SK-N-SH treated with all-trans-retinoic acid at 6 μM for 48 hours (cell line): ENCODE data around the gene CD248.
A peak's percentile ranks its signal among the peaks of the same experiment; 100 is the strongest.

Experiments
- ATAC-seq: fragments of 200-7000 bp; cut with Tn5 transposase; 3 replicates; pipeline ENCODE4 v1.9.1; 2020; ENCODE audit warnings: mild to moderate bottlenecking, moderate library complexity
- ARNTL ChIP-seq: fragments of 450-650 bp; formaldehyde crosslinking; IDR thresholded peaks from 2 replicates; pipeline ENCODE4 v1.5.0; 2020; ENCODE audit warnings: low read depth, mild to moderate bottlenecking, moderate library complexity, borderline replicate concordance
- BACH2 ChIP-seq: fragments of 250-450 bp; sonication (Bioruptor Pico); IDR thresholded peaks from 2 replicates; pipeline ENCODE4 v1.9.0; 2021; ENCODE audit warnings: mild to moderate bottlenecking, borderline replicate concordance
- CREB5 ChIP-seq: fragments of 250-450 bp; sonication (Bioruptor Pico); IDR thresholded peaks from 2 replicates; pipeline ENCODE4 v1.5.1; 2020; ENCODE audit warnings: low read depth, mild to moderate bottlenecking, moderate library complexity
- CSDC2 ChIP-seq: fragments of 250-450 bp; sonication (Bioruptor Pico); IDR thresholded peaks from 2 replicates; pipeline ENCODE4 v1.5.0; 2020; ENCODE audit warnings: mild to moderate bottlenecking, moderate library complexity
- CSRNP3 ChIP-seq: fragments of 250-450 bp; sonication (Bioruptor Pico); IDR thresholded peaks from 2 replicates; pipeline ENCODE4 v1.5.1; 2021; ENCODE audit warnings: mild to moderate bottlenecking, moderate library complexity
- ESRRG ChIP-seq: fragments of 250-450 bp; sonication (Bioruptor Pico); IDR thresholded peaks from 2 replicates; pipeline ENCODE4 v1.6.1; 2021; ENCODE audit warnings: mild to moderate bottlenecking
- GLIS3 ChIP-seq: fragments of 250-450 bp; sonication (Bioruptor Pico); IDR thresholded peaks from 2 replicates; pipeline ENCODE4 v1.5.0; 2020; ENCODE audit warnings: mild to moderate bottlenecking, moderate library complexity
- ISL1 ChIP-seq: fragments of 250-450 bp; sonication (Bioruptor Pico); IDR thresholded peaks from 2 replicates; pipeline ENCODE4 v2.1.2; 2022; ENCODE audit warnings: mild to moderate bottlenecking, moderate library complexity
- OSR1 ChIP-seq: fragments of 250-450 bp; sonication (Bioruptor Pico); IDR thresholded peaks from 2 replicates; pipeline ENCODE4 v1.8.0; 2022; ENCODE audit warnings: moderate library complexity, mild to moderate bottlenecking, inconsistent platforms
- PATZ1 ChIP-seq: fragments of 250-450 bp; sonication (Bioruptor Pico); IDR thresholded peaks from 2 replicates; pipeline ENCODE4 v1.8.0; 2020; ENCODE audit warnings: mild to moderate bottlenecking, moderate library complexity, borderline replicate concordance
- POU6F1 ChIP-seq: fragments of 250-450 bp; sonication (Bioruptor Pico); IDR thresholded peaks from 2 replicates; pipeline ENCODE4 v1.8.0; 2021; ENCODE audit warnings: low read depth, mild to moderate bottlenecking, moderate library complexity, borderline replicate concordance
- PPARA ChIP-seq: fragments of 250-450 bp; sonication (Bioruptor Pico); IDR thresholded peaks from 2 replicates; pipeline ENCODE4 v1.5.0; 2020; ENCODE audit warnings: mild to moderate bottlenecking, borderline replicate concordance
- SNAI2 ChIP-seq: fragments of 250-450 bp; sonication (Bioruptor Pico); IDR thresholded peaks from 2 replicates; pipeline ENCODE4 v1.5.0; 2020; ENCODE audit warnings: mild to moderate bottlenecking, moderate library complexity
- TCF4 ChIP-seq: fragments of 250-450 bp; sonication (Bioruptor Pico); IDR thresholded peaks from 2 replicates; pipeline ENCODE4 v1.8.0; 2021; ENCODE audit warnings: mild to moderate bottlenecking, moderate library complexity, borderline replicate concordance
- TOX ChIP-seq: fragments of 250-450 bp; sonication (Bioruptor Pico); IDR thresholded peaks from 2 replicates; pipeline ENCODE4 v1.8.0; 2021; ENCODE audit warnings: mild to moderate bottlenecking, moderate library complexity, borderline replicate concordance
- TSHZ2 ChIP-seq: fragments of 250-450 bp; sonication (Bioruptor Pico); IDR thresholded peaks from 2 replicates; pipeline ENCODE4 v1.5.0; 2020; ENCODE audit warnings: mild to moderate bottlenecking, moderate library complexity
- ZC3H10 ChIP-seq: fragments of 250-450 bp; sonication (Bioruptor Pico); IDR thresholded peaks from 2 replicates; pipeline ENCODE4 v1.5.1; 2021; ENCODE audit warnings: mild to moderate bottlenecking, moderate library complexity
- ZFP3 ChIP-seq: fragments of 250-450 bp; sonication (Bioruptor Pico); IDR thresholded peaks from 2 replicates; pipeline ENCODE4 v1.5.0; 2020; ENCODE audit warnings: mild to moderate bottlenecking, moderate library complexity
- ZFP30 ChIP-seq: fragments of 450-650 bp; formaldehyde crosslinking; IDR thresholded peaks from 2 replicates; pipeline ENCODE4 v1.5.0; 2022; ENCODE audit warnings: mild to moderate bottlenecking, moderate library complexity
- ZNF565 ChIP-seq: fragments of 450-650 bp; formaldehyde crosslinking; conservative IDR thresholded peaks from 2 replicates; pipeline ENCODE4 v1.5.0; 2020; ENCODE audit warnings: low read depth, mild to moderate bottlenecking, moderate library complexity
- ZNF70 ChIP-seq: fragments of 450-650 bp; formaldehyde crosslinking; IDR thresholded peaks from 2 replicates; pipeline ENCODE4 v1.5.0; 2020; ENCODE audit warnings: mild to moderate bottlenecking, moderate library complexity
- ZNF8 ChIP-seq: fragments of 450-650 bp; formaldehyde crosslinking; IDR thresholded peaks from 2 replicates; pipeline ENCODE4 v1.5.0; 2020; ENCODE audit warnings: mild to moderate bottlenecking, moderate library complexity

CD248 gene

GRCh38 chr11:66272596-66272995 is 44.2 kb downstream of the CD248 start:
- ATAC-seq: no peak
- TF ChIP-seq GLIS3 (CRISPR knock-in tag): no peak
- no peak for TF ChIP-seq ISL1 (CRISPR knock-in tag)
- TF ChIP-seq CREB5 (CRISPR knock-in tag): no peak
- no peak for TF ChIP-seq POU6F1 (CRISPR knock-in tag)
- no peak for TF ChIP-seq TOX (CRISPR knock-in tag)
- no peak for TF ChIP-seq TSHZ2
- no peak for TF ChIP-seq ZC3H10 (CRISPR knock-in tag)
- TF ChIP-seq TCF4 (CRISPR knock-in tag): no peak
- TF ChIP-seq SNAI2 (CRISPR knock-in tag): no peak
- no peak for TF ChIP-seq BACH2
- no peak for TF ChIP-seq CSDC2 (CRISPR knock-in tag)
- no peak for TF ChIP-seq ZNF565
- TF ChIP-seq ZNF8 (CRISPR knock-in tag): no peak
- TF ChIP-seq, all 23 proteins: peak for 0

GRCh38 chr11:66271816-66272215 is 45.0 kb downstream of the CD248 start:
- TF ChIP-seq PATZ1 (no peak), CSDC2 (CRISPR knock-in tag) (no peak), ARNTL (CRISPR knock-in tag) (no peak), ZFP30 (no peak), OSR1 (CRISPR knock-in tag) (no peak), ZNF565 (no peak)
- TF ChIP-seq, all 23 proteins: peak for 0
- no peak for ATAC-seq

- TF ChIP-seq TOX (CRISPR knock-in tag): no peak
- TF ChIP-seq ZNF70: no peak
- 0 out of 3 replicates have a peak, but pooled peaks have one; percentile 1 for ATAC-seq
These were observed 47.6 kb downstream of the CD248 start for GRCh38 chr11:66268952-66269905.

- ATAC-seq: peak; percentile 82
- TF ChIP-seq BACH2 (no peak), ZFP30 (no peak), ESRRG (CRISPR knock-in tag) (no peak), OSR1 (CRISPR knock-in tag) (no peak), ZNF70 (no peak), PPARA (CRISPR knock-in tag) (no peak), TOX (CRISPR knock-in tag) (no peak), ISL1 (CRISPR knock-in tag) (no peak), CSRNP3 (no peak), ZFP3 (CRISPR knock-in tag) (no peak), SNAI2 (CRISPR knock-in tag) (no peak), POU6F1 (CRISPR knock-in tag) (no peak), ZNF8 (CRISPR knock-in tag) (no peak), ZC3H10 (CRISPR knock-in tag) (no peak), GLIS3 (CRISPR knock-in tag) (no peak)
These were observed 48.4 kb downstream of the CD248 start, which contains the start of gene RAB1B for GRCh38 chr11:66268244-66268951. TSS of gene RAB1B (plus strand) at chr11:66268639. CDS start at chr11:66268680, 41 bp downstream.
